Right lobe of liver (tissue), 6 donors: ENCODE data around the gene TJP2. TPM values are rescaled to one million over a fixed set of nuclear protein-coding genes. Genes with fewer than 3 reads are reported as not detected.

Experiments
- ATAC-seq, 4 donors: fragments of 200-7000 bp; cut with Tn5 transposase; one replicate each; pipeline ENCODE4 v1.9.1; 2020; ENCODE audit warnings: mild to moderate bottlenecking in 4 of 4, moderate library complexity in 4 of 4
- DNase-seq, 3 donors: peaks; one replicate each; pipeline ENCODE4 v3.0.0-alpha.2; 2020
- H3K27ac ChIP-seq, 3 donors: fragments of 200-600 bp; one replicate each; pipeline ENCODE4 v1.8.0; 2022
- H3K27me3 ChIP-seq, 2 donors: fragments of 200-600 bp; one replicate each; pipeline ENCODE4 v1.8.0; 2022
- H3K36me3 ChIP-seq, 4 donors: fragments of 200-600 bp; sonication (generic) in 1 of 4; one replicate each; pipeline versions ENCODE4 v1.5.1 to v1.8.0; 2017 to 2022; ENCODE audit warnings: control low read depth in 1 of 4
- H3K4me1 ChIP-seq, 4 donors: fragments of 200-600 bp; sonication (generic) in 1 of 4; one replicate each; pipeline versions ENCODE4 v1.5.1 to v1.8.0; 2017 to 2022; ENCODE audit warnings: control low read depth in 1 of 4
- H3K4me3 ChIP-seq, 3 donors: fragments of 200-600 bp; one replicate each; pipeline ENCODE4 v1.8.0; 2022
- H3K9me3 ChIP-seq, 4 donors: fragments of 200-600 bp; sonication (generic) in 1 of 4; one replicate each; pipeline versions ENCODE4 v1.5.1 to v1.8.0; 2017 to 2022; ENCODE audit warnings: control low read depth in 1 of 4
- POLR2A ChIP-seq: fragments of 450-650 bp; IDR thresholded peaks from one replicate; pipeline ENCODE4 v1.6.1; 2017; ENCODE audit warnings: antibody characterized with exemption, mild to moderate bottlenecking
- WGBS: methylation state at CpG from one replicate; pipeline ENCODE4 v1.1.6; 2018; ENCODE audit warnings: low coverage, low lambda C conversion rate; ENCODE audit not compliant: insufficient coverage; ENCODE audit errors: missing lambda C conversion rate; 5-methylcytosine and 5-hydroxymethylcytosine counted together
- intact Hi-C, 2 donors: fragments of 100-400 bp; cut with DNase I; formaldehyde crosslinking; loops; one replicate each; pipeline versions ENCODE4 v1.11.2 to v1.14.1; 2022
- total RNA-seq, 6 experiments: library from RNA; depleted of rRNA in 2 of 6; stranded (reverse); fragments of >200 nt in 2 of 6; fragmentation: NEBNext Ultra II Directional in 3 of 6; extraction: Animal tissue kit (Norgen Biotek cat#: 25700) in 3 of 6; gene quantifications; one replicate each; pipeline versions ENCODE4 v1.1.0 to v1.2.4, GENCODE V29; 2016 to 2023
- TF ChIP-seq, protein P1 (sequence below), 4 donors: fragments of 200-600 bp in 3 of 4; fragments of 450-650 bp in 1 of 4; IDR thresholded peaks; one replicate each; pipeline versions ENCODE4 v1.5.1 to v1.8.0; 2016 to 2022; ENCODE audit warnings: antibody characterized with exemption in 4 of 4, mild to moderate bottlenecking in 2 of 4
- donor health status: DM: no; HTN: yes; CAD: no.
- donor health status: DM: no; HTN: no; CAD: no.
- donor health status: DM: no; HTN: no; CAD: no.
- donor health status: DM: no; HTN: yes; CAD: no.
- donor health status: DM: no; HTN: yes; CAD: no.

The TJP2 gene
- total RNA-seq, 6 experiments from 2014 or later = 62.0 to 129 (median 81.7) TPM

GRCh38 chr9:69276775-69277174, 102.7 kb downstream of the TJP2 start:
- H3K27me3 ChIP-seq = no peaks in the 10 kb centered on the region
- H3K36me3 ChIP-seq = no peaks in the 10 kb centered on the region
- H3K4me3 ChIP-seq = no peak overlapping the region
- no peak for ATAC-seq
- no peaks in the 10 kb centered on the region for H3K9me3 ChIP-seq
- no peaks in the 10 kb centered on the region for H3K4me1 ChIP-seq
- intact Hi-C loops = no loop called here
- 100% methylated on average over 2 of the region's 5 CpGs for WGBS
- no peak overlapping the region for H3K27ac ChIP-seq
- TF ChIP-seq, protein P1, sequence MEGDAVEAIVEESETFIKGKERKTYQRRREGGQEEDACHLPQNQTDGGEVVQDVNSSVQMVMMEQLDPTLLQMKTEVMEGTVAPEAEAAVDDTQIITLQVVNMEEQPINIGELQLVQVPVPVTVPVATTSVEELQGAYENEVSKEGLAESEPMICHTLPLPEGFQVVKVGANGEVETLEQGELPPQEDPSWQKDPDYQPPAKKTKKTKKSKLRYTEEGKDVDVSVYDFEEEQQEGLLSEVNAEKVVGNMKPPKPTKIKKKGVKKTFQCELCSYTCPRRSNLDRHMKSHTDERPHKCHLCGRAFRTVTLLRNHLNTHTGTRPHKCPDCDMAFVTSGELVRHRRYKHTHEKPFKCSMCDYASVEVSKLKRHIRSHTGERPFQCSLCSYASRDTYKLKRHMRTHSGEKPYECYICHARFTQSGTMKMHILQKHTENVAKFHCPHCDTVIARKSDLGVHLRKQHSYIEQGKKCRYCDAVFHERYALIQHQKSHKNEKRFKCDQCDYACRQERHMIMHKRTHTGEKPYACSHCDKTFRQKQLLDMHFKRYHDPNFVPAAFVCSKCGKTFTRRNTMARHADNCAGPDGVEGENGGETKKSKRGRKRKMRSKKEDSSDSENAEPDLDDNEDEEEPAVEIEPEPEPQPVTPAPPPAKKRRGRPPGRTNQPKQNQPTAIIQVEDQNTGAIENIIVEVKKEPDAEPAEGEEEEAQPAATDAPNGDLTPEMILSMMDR (IDR thresholded peaks at IDR 0.05) = no peak
- TF ChIP-seq POLR2A = no peak
- no peak for DNase-seq

GRCh38 chr9:69279084-69279731, 105.1 kb downstream of the TJP2 start:
- Histone ChIP-seq H3K36me3 (no peaks in the 10 kb centered on the region), H3K27ac (no peak overlapping the region), H3K4me1 (no peaks in the 10 kb centered on the region), H3K4me3 (no peak overlapping the region), H3K27me3 (no peaks in the 10 kb centered on the region), H3K9me3 (no peaks in the 10 kb centered on the region)
- TF ChIP-seq, protein P1 (IDR thresholded peaks at IDR 0.05) = no peak
- TF ChIP-seq POLR2A = no peak
- 61% methylated on average over 5 of the region's 5 CpGs for WGBS
- intact Hi-C loops = no loop called here
- no peak for DNase-seq
- no peak for ATAC-seq

- H3K4me3 ChIP-seq = no peak overlapping the region
- TF ChIP-seq POLR2A = no peak
- TF ChIP-seq, protein P1 (IDR thresholded peaks at IDR 0.05) = no peak
- intact Hi-C loops = no loop called here
- H3K4me1 ChIP-seq = no peaks in the 10 kb centered on the region
- H3K36me3 ChIP-seq = no peaks in the 10 kb centered on the region
- no peaks in the 10 kb centered on the region for H3K27me3 ChIP-seq
- ATAC-seq = no peak
- no peak overlapping the region for H3K27ac ChIP-seq
- WGBS = 18% methylated on average over 3 of the region's 3 CpGs
- no peaks in the 10 kb centered on the region for H3K9me3 ChIP-seq
- no peak for DNase-seq
Measured at GRCh38 chr9:69279733-69280132, 105.7 kb downstream of the TJP2 start.

GRCh38 chr9:69283003-69283402, 108.9 kb downstream of the TJP2 start:
- Histone ChIP-seq H3K4me1 (no peaks in the 10 kb centered on the region), H3K27ac (no peak overlapping the region), H3K27me3 (no peaks in the 10 kb centered on the region), H3K9me3 (no peaks in the 10 kb centered on the region), H3K36me3 (no peaks in the 10 kb centered on the region), H3K4me3 (no peak overlapping the region)
- DNase-seq (no peak), ATAC-seq (no peak)
- WGBS = 54% methylated on average over 2 of the region's 2 CpGs
- intact Hi-C loops = no loop called here
- no peak for TF ChIP-seq POLR2A
- TF ChIP-seq, protein P1 (IDR thresholded peaks at IDR 0.05) = no peak

DNA sequence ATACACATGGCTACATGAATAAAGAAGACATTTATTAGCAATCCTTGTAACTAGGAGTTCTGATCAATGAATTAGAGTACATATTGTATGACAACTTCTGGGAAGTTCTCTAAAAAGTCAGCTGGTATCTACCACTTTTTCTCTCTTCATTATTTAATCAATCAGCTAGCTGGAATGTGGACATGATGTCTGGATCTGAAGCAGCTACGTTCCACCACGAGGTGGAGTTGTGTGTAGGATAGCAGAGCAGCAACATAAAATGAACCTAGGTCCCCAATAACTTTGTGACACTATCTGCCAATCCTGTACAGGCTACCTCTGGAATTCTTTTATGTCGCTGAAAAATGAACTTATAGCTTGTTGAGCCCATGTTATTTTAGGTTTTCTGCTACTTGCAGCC, 118.0 kb downstream of the TJP2 start:
- ATAC-seq (no peak), DNase-seq (no peak)
- Histone ChIP-seq H3K9me3 (no peaks in the 10 kb centered on the region), H3K36me3 (no peaks in the 10 kb centered on the region), H3K4me3 (no peak overlapping the region), H3K4me1 (no peaks in the 10 kb centered on the region), H3K27ac (no peak overlapping the region), H3K27me3 (no peaks in the 10 kb centered on the region)
- TF ChIP-seq POLR2A = no peak
- TF ChIP-seq, protein P1 (IDR thresholded peaks at IDR 0.05) = no peak
- intact Hi-C loops = no loop called here
- WGBS = 86% methylated on average over 3 of the region's 3 CpGs
